K562 (cell line): ENCODE data around the gene NEK1. TPM values are rescaled to one million over a fixed set of nuclear protein-coding genes. Genes with fewer than 3 reads are reported as not detected.

Experiments
- ATAC-seq: fragments of 200-7000 bp; cut with Tn5 transposase; 3 replicates; pipeline ENCODE4 v1.9.1; 2020; ENCODE audit warnings: moderate library complexity
- BruUV-seq: library from RNA; stranded (reverse); fragments of 400-500 nt; replicated peaks from 2 replicates; lab custom pipeline; 2021; lab: Mats Ljungman, UMichigan
- CTCF ChIA-PET: fragments of 300-600 bp; formaldehyde crosslinking; extraction: SDS; loops from one replicate; lab custom pipeline; 2021; ENCODE audit warnings: low intra/inter-chr PET ratio; lab: Yijun Ruan, JAX
- POLR2A ChIA-PET: fragments of 300-600, 350-650 bp; sonication (Branson Sonifier 250); formaldehyde crosslinking; extraction: SDS; loops from one replicate; lab custom pipeline; 2021; ENCODE audit warnings: antibody characterized with exemption, inconsistent platforms; lab: Yijun Ruan, JAX
- DNase-seq, 4 experiments: peaks; one replicate each; pipeline versions ENCODE4 v3.0.0 to v3.0.0-alpha.2; 2011 to 2018; ENCODE audit warnings: low spot score in 3 of 4, mixed read lengths in 3 of 4; ENCODE audit errors: extremely low read depth in 1 of 4
- FAIRE-seq: peaks from 2 replicates; lab custom pipeline; 2011; peaks lifted over from hg19 to GRCh38; lab: Jason Lieb, UNC
- H2AFZ ChIP-seq: 2 replicates; pipeline ENCODE4 v1.6.0; 2011; ENCODE audit warnings: low read depth, low read length, control low read depth, inconsistent platforms
- H3K27ac ChIP-seq: fragments of 200-600 bp; 3 replicates; pipeline ENCODE4 v1.8.0; 2011; ENCODE audit warnings: low read depth, mild to moderate bottlenecking, control low read depth, inconsistent platforms, low read length, moderate library complexity, mixed read lengths; ENCODE audit errors: extremely low read depth
- H3K27me3 ChIP-seq, 2 experiments: fragments of 300-600 bp in 1 of 2; 2 replicates in 1 of 2; 3 replicates in 1 of 2; pipeline versions ENCODE4 v1.6.0 to v1.8.0; 2011; ENCODE audit warnings: inconsistent platforms in 2 of 2, low read length in 2 of 2, mild to moderate bottlenecking in 1 of 2, mixed read lengths in 1 of 2, moderate library complexity in 1 of 2; ENCODE audit not compliant: control insufficient read depth in 2 of 2, insufficient read depth in 2 of 2
- H3K36me3 ChIP-seq: fragments of 300-600 bp; 3 replicates; pipeline ENCODE4 v1.8.0; 2011; ENCODE audit warnings: mild to moderate bottlenecking, low read length, inconsistent platforms; ENCODE audit not compliant: control insufficient read depth, insufficient read depth
- H3K4me1 ChIP-seq, 2 experiments: fragments of 200-600 bp in 1 of 2; replicated peaks in 1 of 2; 2 replicates in 1 of 2; 3 replicates in 1 of 2; pipeline versions ENCODE4 v1.5.1 to v1.8.0; 2011; ENCODE audit warnings: inconsistent platforms in 2 of 2, low read length in 2 of 2, mild to moderate bottlenecking in 1 of 2, mixed read lengths in 1 of 2, moderate library complexity in 1 of 2; ENCODE audit not compliant: control insufficient read depth in 2 of 2, insufficient read depth in 2 of 2
- H3K4me2 ChIP-seq: 2 replicates; pipeline ENCODE4 v1.6.1; 2011; ENCODE audit warnings: low read length, control low read depth, inconsistent platforms, mixed read lengths; ENCODE audit not compliant: insufficient read depth
- H3K4me3 ChIP-seq: fragments of 200-600 bp; sonication (generic), shearing (Covaris generic); 2 replicates; pipeline ENCODE4 v1.5.1; 2016; ENCODE audit warnings: control low read depth, inconsistent platforms
- H3K79me2 ChIP-seq: fragments of 200-600 bp; 3 replicates; pipeline ENCODE4 v1.8.0; 2011; ENCODE audit warnings: low read length, inconsistent platforms; ENCODE audit not compliant: control insufficient read depth, insufficient read depth
- H3K9ac ChIP-seq, 2 experiments: 2 replicates each; pipeline versions ENCODE4 v1.6.0 to v1.6.1; 2011; ENCODE audit warnings: low read depth in 2 of 2, low read length in 2 of 2, control low read depth in 1 of 2, inconsistent platforms in 1 of 2, mild to moderate bottlenecking in 1 of 2, mixed read lengths in 1 of 2; ENCODE audit not compliant: insufficient read depth in 1 of 2
- H3K9me1 ChIP-seq: one replicate; pipeline ENCODE4 v1.6.0; 2011; ENCODE audit warnings: inconsistent platforms, mild to moderate bottlenecking, low read length, moderate library complexity; ENCODE audit not compliant: control insufficient read depth, insufficient read depth
- H3K9me3 ChIP-seq: replicated peaks from 2 replicates; pipeline ENCODE4 v1.5.1; 2011; ENCODE audit warnings: low read depth, low read length, inconsistent platforms; ENCODE audit not compliant: control insufficient read depth, insufficient read depth
- H4K20me1 ChIP-seq: replicated peaks from 2 replicates; pipeline ENCODE4 v1.6.1; 2011; ENCODE audit warnings: low read length, inconsistent platforms, mixed read lengths; ENCODE audit not compliant: control insufficient read depth, insufficient read depth
- ATF6 ChIP-seq: sonication (generic); formaldehyde crosslinking; IDR thresholded peaks from 2 replicates; pipeline ENCODE4 v1.4.0; 2020; ENCODE audit warnings: mild to moderate bottlenecking, missing genetic modification reagents
- CBFA2T2 ChIP-seq: fragments of 450-650 bp; conservative IDR thresholded peaks from 2 replicates; pipeline ENCODE4 v1.6.1; 2017; ENCODE audit warnings: mild to moderate bottlenecking
- FOXJ2 ChIP-seq: fragments of 200-800 bp; sonication (Bioruptor generic); IDR thresholded peaks from 2 replicates; pipeline ENCODE4 v1.6.1; 2016; ENCODE audit warnings: missing genetic modification characterization, missing compliant biosample characterization
- HNRNPH1 ChIP-seq: fragments of 200-400 bp; formaldehyde crosslinking; optimal IDR thresholded peaks from 2 replicates; pipeline ENCODE3; 2017; ENCODE audit warnings: low read depth, mild to moderate bottlenecking, low read length, moderate library complexity
- ILK ChIP-seq: fragments of 450-650 bp; IDR thresholded peaks from 2 replicates; pipeline ENCODE4 v1.6.1; 2016; ENCODE audit warnings: missing genetic modification characterization, low read depth, mild to moderate bottlenecking, missing compliant biosample characterization, moderate library complexity, borderline replicate concordance
- MAFG ChIP-seq: fragments of 450-650 bp; conservative IDR thresholded peaks from 2 replicates; pipeline ENCODE4 v1.6.1; 2016; ENCODE audit warnings: missing genetic modification characterization, missing compliant biosample characterization
- NR2C2 ChIP-seq, 2 experiments: fragments of 200-800 bp in 1 of 2; sonication (Bioruptor generic) in 1 of 2; sonication (generic) in 1 of 2; formaldehyde crosslinking in 1 of 2; IDR thresholded peaks; 2 replicates each; pipeline versions ENCODE4 v1.6.1 to v1.8.0; 2016 to 2022; ENCODE audit warnings: mild to moderate bottlenecking in 1 of 2, missing compliant biosample characterization in 1 of 2, missing genetic modification characterization in 1 of 2, missing genetic modification reagents in 1 of 2
- ZNF766 ChIP-seq: fragments of 200-800 bp; sonication (Bioruptor generic); conservative IDR thresholded peaks from 2 replicates; pipeline ENCODE4 v1.6.1; 2016; ENCODE audit warnings: missing genetic modification characterization, missing compliant biosample characterization
- WGBS: fragments of 100-300 bp; shearing (Covaris generic); methylation state at CpG from one replicate; pipeline ENCODE4 v1.1.6; 2016; ENCODE audit warnings: low coverage, mixed read lengths; ENCODE audit not compliant: insufficient coverage; ENCODE audit errors: missing lambda C conversion rate; 5-methylcytosine and 5-hydroxymethylcytosine counted together
- in situ Hi-C: fragments of 300-500 bp; cut with MboI; formaldehyde crosslinking; loops from 4 replicates; pipeline ENCODE4 v1.15.0; 2018; ENCODE audit warnings: inconsistent platforms, mixed read lengths
- intact Hi-C: fragments of 100-400 bp; cut with micrococcal nuclease; formaldehyde crosslinking; loops from 2 replicates; pipeline ENCODE4 v1.14.2; 2022
- polyA plus RNA-seq, 8 experiments: library from polyadenylated mRNA; depleted of rRNA in 4 of 8; stranded (reverse) in 5 of 8; unstranded in 3 of 8; fragments of >200 nt; fragmentation: Nextera tagmentation in 2 of 8; fragmentation: Illumina TruSeq in 1 of 8; extraction: Ambion mirVana in 2 of 8; extraction: Trizol in 1 of 8; gene quantifications; 2 replicates each; pipeline versions ENCODE4 v1.2.1 to v1.2.3, GENCODE V29; 2011 to 2014; ENCODE audit warnings: inconsistent platforms in 1 of 8, missing spikeins in 1 of 8
- total RNA-seq, 7 experiments: library from RNA; depleted of rRNA in 6 of 7; stranded (reverse); fragments of >200 nt in 6 of 7; fragmentation: Illumina TruSeq in 2 of 7; extraction: Trizol in 2 of 7; gene quantifications; 2 replicates each; pipeline versions ENCODE4 v1.2.1 to v1.2.3, GENCODE V29; 2011 to 2021; ENCODE audit warnings: low replicate concordance in 1 of 7
- TF ChIP-seq, protein P1 (sequence below), 2 experiments: fragments of 150-350 bp in 1 of 2; IDR thresholded peaks; 2 replicates each; pipeline ENCODE4 v1.6.1; 2012 to 2016; ENCODE audit warnings: low read depth in 2 of 2, low read length in 2 of 2, mild to moderate bottlenecking in 1 of 2, moderate library complexity in 1 of 2
- TF ChIP-seq, protein P2 (sequence below): fragments of 250-450 bp; sonication (Bioruptor Pico); IDR thresholded peaks from 2 replicates; pipeline ENCODE4 v1.5.1; 2021; ENCODE audit warnings: mild to moderate bottlenecking

Gene NEK1
- total and polyA plus RNA-seq, 9 of the 15 experiments (the other 6 are each of a cell fraction or from before 2014, with no cell fraction given), result 6.2 to 15.7 (median 10.3) TPM

- Histone ChIP-seq H3K4me1 (peaks cover 0 to 4% of the 10 kb centered on the region in 2 experiments; a peak in 3 of 5 replicates), H3K9me1 (no peaks in the 10 kb centered on the region), H3K27ac (peak overlapping the region; percentile 93), H2AFZ (peak overlapping the region; percentile 50), H3K4me2 (peak overlapping the region; percentile 68), H3K79me2 (peaks cover 91% of the 10 kb centered on the region), H3K27me3 (no peaks in the 10 kb centered on the region), H3K4me3 (peak overlapping the region; percentile 21), H3K9ac (peak overlapping the region in 1 of 2 experiments; percentile 89; a peak in 2 of 4 replicates), H3K36me3 (0 out of 3 replicates have a peak, but pooled peaks cover 4% of the 10 kb centered on the region), H4K20me1 (no peaks in the 10 kb centered on the region), H3K9me3 (no peaks in the 10 kb centered on the region; the same call in 1 of the 2 replicates)
- DNase-seq (peak in 1 of 4 experiments; percentile 41), FAIRE-seq (peak; percentile 78), ATAC-seq (peak; percentile 16)
- POLR2A ChIA-PET, result interaction anchor here (1.2 to 6.6 kb wide), 15 partner anchors 9 to 49 kb away, joined by 4 to 51 read pairs (median 7); partner anchors contain the start of genes CLCN3 and NEK1
- TSS peak; percentile 98 for BruUV-seq
- under 1% methylated on average over 6 of the region's 6 CpGs for WGBS
- CTCF ChIA-PET, result no interaction called here
- TF ChIP-seq CBFA2T2 (no peak), HNRNPH1 (no peak), NR2C2 (CRISPR knock-in tag; IDR thresholded peaks at IDR 0.05) (no peak), NR2C2 (tag; IDR thresholded peaks at IDR 0.05) (no peak), FOXJ2 (tag) (peak; percentile 44; the same call in 1 of the 2 replicates), ATF6 (CRISPR knock-in tag) (no peak), MAFG (tag) (no peak), ILK (tag) (no peak), ZNF766 (CRISPR knock-in tag) (peak; percentile 61; the same call in 1 of the 2 replicates)
- TF ChIP-seq, protein P1, sequence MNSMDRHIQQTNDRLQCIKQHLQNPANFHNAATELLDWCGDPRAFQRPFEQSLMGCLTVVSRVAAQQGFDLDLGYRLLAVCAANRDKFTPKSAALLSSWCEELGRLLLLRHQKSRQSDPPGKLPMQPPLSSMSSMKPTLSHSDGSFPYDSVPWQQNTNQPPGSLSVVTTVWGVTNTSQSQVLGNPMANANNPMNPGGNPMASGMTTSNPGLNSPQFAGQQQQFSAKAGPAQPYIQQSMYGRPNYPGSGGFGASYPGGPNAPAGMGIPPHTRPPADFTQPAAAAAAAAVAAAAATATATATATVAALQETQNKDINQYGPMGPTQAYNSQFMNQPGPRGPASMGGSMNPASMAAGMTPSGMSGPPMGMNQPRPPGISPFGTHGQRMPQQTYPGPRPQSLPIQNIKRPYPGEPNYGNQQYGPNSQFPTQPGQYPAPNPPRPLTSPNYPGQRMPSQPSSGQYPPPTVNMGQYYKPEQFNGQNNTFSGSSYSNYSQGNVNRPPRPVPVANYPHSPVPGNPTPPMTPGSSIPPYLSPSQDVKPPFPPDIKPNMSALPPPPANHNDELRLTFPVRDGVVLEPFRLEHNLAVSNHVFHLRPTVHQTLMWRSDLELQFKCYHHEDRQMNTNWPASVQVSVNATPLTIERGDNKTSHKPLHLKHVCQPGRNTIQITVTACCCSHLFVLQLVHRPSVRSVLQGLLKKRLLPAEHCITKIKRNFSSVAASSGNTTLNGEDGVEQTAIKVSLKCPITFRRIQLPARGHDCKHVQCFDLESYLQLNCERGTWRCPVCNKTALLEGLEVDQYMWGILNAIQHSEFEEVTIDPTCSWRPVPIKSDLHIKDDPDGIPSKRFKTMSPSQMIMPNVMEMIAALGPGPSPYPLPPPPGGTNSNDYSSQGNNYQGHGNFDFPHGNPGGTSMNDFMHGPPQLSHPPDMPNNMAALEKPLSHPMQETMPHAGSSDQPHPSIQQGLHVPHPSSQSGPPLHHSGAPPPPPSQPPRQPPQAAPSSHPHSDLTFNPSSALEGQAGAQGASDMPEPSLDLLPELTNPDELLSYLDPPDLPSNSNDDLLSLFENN (IDR thresholded peaks at IDR 0.05; ENCODE audit: low read depth in 2 of 2, low read length in 2 of 2), result no peak
- TF ChIP-seq, protein P2, sequence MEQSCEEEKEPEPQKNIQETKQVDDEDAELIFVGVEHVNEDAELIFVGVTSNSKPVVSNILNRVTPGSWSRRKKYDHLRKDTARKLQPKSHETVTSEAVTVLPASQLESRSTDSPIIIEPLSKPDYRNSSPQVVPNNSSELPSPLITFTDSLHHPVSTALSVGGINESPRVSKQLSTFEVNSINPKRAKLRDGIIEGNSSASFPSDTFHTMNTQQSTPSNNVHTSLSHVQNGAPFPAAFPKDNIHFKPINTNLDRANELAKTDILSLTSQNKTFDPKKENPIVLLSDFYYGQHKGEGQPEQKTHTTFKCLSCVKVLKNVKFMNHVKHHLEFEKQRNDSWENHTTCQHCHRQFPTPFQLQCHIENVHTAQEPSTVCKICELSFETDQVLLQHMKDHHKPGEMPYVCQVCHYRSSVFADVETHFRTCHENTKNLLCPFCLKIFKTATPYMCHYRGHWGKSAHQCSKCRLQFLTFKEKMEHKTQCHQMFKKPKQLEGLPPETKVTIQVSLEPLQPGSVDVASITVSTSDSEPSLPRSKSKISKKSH (CRISPR knock-in tag), result no peak
- intact Hi-C loops (no loop called here), in situ Hi-C loops (loop anchor here (5.0 kb wide), 1 partner anchor 37 kb away; the partner anchor contains the start of gene CLCN3)
These were observed 46.8 kb upstream of the NEK1 start for GRCh38 chr4:169658975-169659715.
